HFF-Myc (cell line): ENCODE data around the gene CDCA7.
"Not testable (repeated sequence)": the region's sequence is repeated elsewhere in the genome, so short reads cannot be mapped to it uniquely, and the experiment has no call there.

ENCODE experiments used
- DNase-seq: peaks from one replicate; pipeline ENCODE4 v3.0.0-alpha.2; 2011; ENCODE audit warnings: low read depth; ENCODE audit errors: extremely low read depth
- H3K4me3 ChIP-seq: replicated peaks from 2 replicates; pipeline ENCODE4 v1.5.1; 2011; ENCODE audit warnings: low read depth, mild to moderate bottlenecking, control low read depth, low read length
- CTCF ChIP-seq: IDR thresholded peaks from 2 replicates; pipeline ENCODE4 v1.5.1; 2012; ENCODE audit warnings: mild to moderate bottlenecking, low read depth, low read length, control low read depth; ENCODE audit errors: missing control alignments

CDCA7 gene

GRCh38 chr2:173358616-173359015 is 3.9 kb downstream of the CDCA7 start:
- TF ChIP-seq CTCF, result no peak
- no peak for DNase-seq
- no peak overlapping the region for H3K4me3 ChIP-seq

DNA sequence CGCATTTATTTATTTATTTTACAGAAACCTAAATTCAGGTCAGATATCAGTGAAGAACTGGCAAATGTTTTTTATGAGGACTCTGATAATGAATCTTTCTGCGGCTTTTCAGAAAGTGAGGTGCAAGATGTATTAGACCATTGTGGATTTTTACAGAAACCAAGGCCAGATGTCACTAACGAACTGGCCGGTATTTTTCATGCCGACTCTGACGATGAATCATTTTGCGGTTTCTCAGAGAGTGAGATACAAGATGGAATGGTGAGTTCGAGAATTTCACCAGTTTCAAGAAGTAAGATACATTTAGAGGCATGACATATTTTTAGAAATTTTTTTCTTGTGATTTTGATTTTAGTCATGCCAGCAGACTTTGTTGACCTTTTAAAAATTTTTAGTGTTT is 4.6 kb downstream of the CDCA7 start:
- TF ChIP-seq CTCF, result no peak
- no peak for DNase-seq
- H3K4me3 ChIP-seq, result no peak overlapping the region

- H3K4me3 ChIP-seq, result no peak overlapping the region
- no peak for TF ChIP-seq CTCF
- no peak for DNase-seq
Observed at GRCh38 chr2:173370198-173370597, 15.5 kb downstream of the CDCA7 start.

GRCh38 chr2:173371023-173371422 is 16.4 kb downstream of the CDCA7 start:
- no peak for TF ChIP-seq CTCF
- no peak overlapping the region for H3K4me3 ChIP-seq
- DNase-seq, result no peak

- TF ChIP-seq CTCF, result no peak
- no peak for DNase-seq
- no peak overlapping the region for H3K4me3 ChIP-seq
Observed at GRCh38 chr2:173373290-173373689, 18.6 kb downstream of the CDCA7 start.

DNA sequence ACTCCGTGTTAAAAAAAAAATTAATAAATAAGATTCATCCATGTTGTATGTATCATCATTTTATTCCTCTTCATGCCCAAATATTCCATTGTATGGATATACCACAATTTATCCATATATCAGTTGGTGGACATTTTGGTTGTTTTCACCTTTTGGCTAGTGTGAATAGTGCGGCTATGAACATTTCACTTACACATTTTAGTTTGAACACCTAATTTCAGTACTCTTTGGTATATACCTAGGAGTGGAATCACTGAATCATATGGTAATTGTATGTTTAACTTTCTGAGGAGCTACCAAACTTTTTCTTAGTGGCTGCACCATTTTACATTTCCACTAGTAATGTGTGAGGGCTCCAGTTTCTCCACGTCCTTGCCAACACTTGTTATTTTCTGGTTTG is 20.0 kb downstream of the CDCA7 start:
- no peak for TF ChIP-seq CTCF
- H3K4me3 ChIP-seq, result no peak overlapping the region
- DNase-seq, result no peak

DNA sequence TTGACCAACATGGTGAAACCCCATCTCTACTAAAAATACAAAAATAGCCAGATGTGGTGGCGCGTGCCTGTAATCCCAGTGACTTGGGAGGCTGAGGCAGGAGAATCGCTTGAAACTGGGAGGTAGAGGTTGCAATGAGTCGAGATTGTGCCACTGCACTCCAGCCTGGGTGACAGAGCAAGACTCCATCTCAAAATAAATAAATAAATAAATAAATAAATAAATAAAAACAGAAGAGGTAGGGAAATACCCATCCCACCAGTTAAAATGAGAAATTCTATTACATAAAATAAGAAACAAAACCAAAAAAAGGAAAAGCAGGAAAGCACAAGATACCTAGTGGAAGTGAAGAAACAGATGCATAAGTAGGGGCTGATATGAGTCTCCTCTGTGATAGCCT is 30.9 kb downstream of the CDCA7 start:
- H3K4me3 ChIP-seq, DNase-seq: not testable (repeated sequence)
